HEK293 (cell line): ENCODE results near the gene MYL7.

Experiments
- CTCF ChIA-PET: fragments of 350-600 bp; formaldehyde crosslinking; extraction: SDS; loops from one replicate; lab custom pipeline; 2021; ENCODE audit warnings: antibody characterized with exemption; lab: Yijun Ruan, JAX
- POLR2A ChIA-PET: fragments of 300-600 bp; formaldehyde crosslinking; extraction: SDS; loops from one replicate; lab custom pipeline; 2020; ENCODE audit warnings: antibody characterized with exemption, inconsistent platforms; lab: Yijun Ruan, JAX
- H3K27ac ChIP-seq: fragments of 200-500 bp; sonication (Bioruptor generic); 2 replicates; pipeline ENCODE4 v1.5.1; 2014; ENCODE audit warnings: low read depth, low read length, control low read depth, inconsistent platforms; ENCODE audit errors: extremely low read depth
- H3K36me3 ChIP-seq, 2 experiments: fragments of 200-500 bp in 1 of 2; sonication (Bioruptor generic) in 1 of 2; 1 replicate in 1 of 2; 2 replicates in 1 of 2; pipeline ENCODE4 v1.5.1; 2014 to 2017; ENCODE audit warnings: inconsistent platforms in 2 of 2, low read length in 2 of 2; ENCODE audit not compliant: control insufficient read depth in 2 of 2, insufficient read depth in 1 of 2
- H3K4me1 ChIP-seq: fragments of 200-500 bp; sonication (Bioruptor generic); 2 replicates; pipeline ENCODE4 v1.5.1; 2014; ENCODE audit warnings: mild to moderate bottlenecking, low read length, inconsistent platforms; ENCODE audit not compliant: control insufficient read depth, insufficient read depth
- H3K4me3 ChIP-seq: 2 replicates; pipeline ENCODE4 v1.5.1; 2011; ENCODE audit warnings: low read depth, mild to moderate bottlenecking, control low read depth, low read length, moderate library complexity
- H3K9me3 ChIP-seq: fragments of 200-500 bp; sonication (Bioruptor generic); 2 replicates; pipeline ENCODE4 v1.5.1; 2014; ENCODE audit warnings: low read depth, low read length, inconsistent platforms; ENCODE audit not compliant: control insufficient read depth, insufficient read depth
- KLF8 ChIP-seq: fragments of 450-650 bp; formaldehyde crosslinking; IDR thresholded peaks from 2 replicates; pipeline ENCODE4 v1.5.1; 2016; ENCODE audit warnings: missing biosample characterization, missing genetic modification characterization
- KLF9 ChIP-seq: fragments of 450-650 bp; formaldehyde crosslinking; IDR thresholded peaks from 2 replicates; pipeline ENCODE4 v1.5.1; 2016; ENCODE audit warnings: missing biosample characterization, missing genetic modification characterization, low read depth
- PRDM6 ChIP-seq: fragments of 450-650 bp; formaldehyde crosslinking; IDR thresholded peaks from 2 replicates; pipeline ENCODE4 v1.5.1; 2017; ENCODE audit warnings: missing biosample characterization, missing genetic modification characterization
- SCRT2 ChIP-seq: fragments of 450-650 bp; formaldehyde crosslinking; IDR thresholded peaks from 2 replicates; pipeline ENCODE4 v1.5.1; 2016; ENCODE audit warnings: missing biosample characterization, missing genetic modification characterization
- TSHZ1 ChIP-seq: fragments of 450-650 bp; formaldehyde crosslinking; IDR thresholded peaks from 2 replicates; pipeline ENCODE4 v1.5.1; 2016; ENCODE audit warnings: missing biosample characterization, missing genetic modification characterization, borderline replicate concordance
- ZBTB48 ChIP-seq: fragments of 450-650 bp; formaldehyde crosslinking; IDR thresholded peaks from 2 replicates; pipeline ENCODE4 v1.5.1; 2016; ENCODE audit warnings: missing biosample characterization, missing genetic modification characterization
- ZNF121 ChIP-seq: fragments of 450-650 bp; formaldehyde crosslinking; IDR thresholded peaks from 2 replicates; pipeline ENCODE4 v1.5.1; 2016; ENCODE audit warnings: missing biosample characterization, missing genetic modification characterization
- ZNF16 ChIP-seq: fragments of 450-650 bp; formaldehyde crosslinking; IDR thresholded peaks from 2 replicates; pipeline ENCODE4 v1.5.1; 2016; ENCODE audit warnings: low read depth, missing biosample characterization, missing genetic modification characterization
- ZNF184 ChIP-seq: fragments of 450-650 bp; IDR thresholded peaks from 2 replicates; pipeline ENCODE4 v1.5.1; 2018; ENCODE audit warnings: missing biosample characterization, mild to moderate bottlenecking, missing genetic modification characterization
- ZNF266 ChIP-seq: fragments of 450-650 bp; formaldehyde crosslinking; IDR thresholded peaks from 2 replicates; pipeline ENCODE4 v1.5.1; 2016; ENCODE audit warnings: missing biosample characterization, missing genetic modification characterization, low read depth
- ZNF292 ChIP-seq: fragments of 450-650 bp; formaldehyde crosslinking; IDR thresholded peaks from 2 replicates; pipeline ENCODE4 v1.5.1; 2016; ENCODE audit warnings: low read depth, missing biosample characterization, missing genetic modification characterization, borderline replicate concordance
- ZNF311 ChIP-seq: fragments of 450-650 bp; formaldehyde crosslinking; IDR thresholded peaks from 2 replicates; pipeline ENCODE4 v1.5.1; 2017; ENCODE audit warnings: missing biosample characterization, missing genetic modification characterization, borderline replicate concordance
- ZNF391 ChIP-seq: fragments of 450-650 bp; formaldehyde crosslinking; IDR thresholded peaks from 2 replicates; pipeline ENCODE4 v1.5.1; 2016; ENCODE audit warnings: low read depth, missing biosample characterization, missing genetic modification characterization, borderline replicate concordance
- ZNF398 ChIP-seq: fragments of 450-650 bp; formaldehyde crosslinking; IDR thresholded peaks from 2 replicates; pipeline ENCODE4 v1.5.1; 2017; ENCODE audit warnings: missing biosample characterization, missing genetic modification characterization
- ZNF571 ChIP-seq: fragments of 450-650 bp; formaldehyde crosslinking; IDR thresholded peaks from 2 replicates; pipeline ENCODE4 v1.5.0; 2017; ENCODE audit warnings: missing biosample characterization, missing genetic modification characterization
- ZNF670 ChIP-seq: fragments of 450-650 bp; formaldehyde crosslinking; IDR thresholded peaks from 2 replicates; pipeline ENCODE4 v1.5.1; 2016; ENCODE audit warnings: missing biosample characterization, missing genetic modification characterization, low read depth
- ZNF776 ChIP-seq: fragments of 450-650 bp; formaldehyde crosslinking; IDR thresholded peaks from 2 replicates; pipeline ENCODE4 v1.5.0; 2017; ENCODE audit warnings: missing biosample characterization, missing genetic modification characterization, borderline replicate concordance

Gene MYL7

GRCh38 chr7:44184206-44184872 is 43.2 kb upstream of the MYL7 start (continued):
- TF ChIP-seq TSHZ1 (tag by site-specific recombination) (no peak), KLF9 (tag by site-specific recombination) (no peak), SCRT2 (peak; percentile 92), ZNF670 (no peak), ZNF184 (tag by site-specific recombination) (peak; percentile 27; the same call in 1 of the 2 replicates), ZBTB48 (tag by site-specific recombination) (0 out of 2 replicates have a peak, but pooled peaks have one; percentile 18), ZNF311 (tag by site-specific recombination) (no peak), ZNF776 (no peak), ZNF266 (tag by site-specific recombination) (peak; percentile 98), ZNF292 (tag by site-specific recombination) (no peak)

GRCh38 chr7:44183386-44183785 is 42.3 kb upstream of the MYL7 start:
- H3K36me3 ChIP-seq = no peaks in the 10 kb centered on the region
- H3K9me3 ChIP-seq = no peaks in the 10 kb centered on the region
- CTCF ChIA-PET = no interaction called here
- no peak for TF ChIP-seq ZNF571 (tag by site-specific recombination)
- no peak for TF ChIP-seq ZNF391 (tag by site-specific recombination)
- TF ChIP-seq ZNF16 (tag by site-specific recombination) = no peak
- TF ChIP-seq ZNF121 (tag by site-specific recombination) = no peak
- no peak for TF ChIP-seq PRDM6 (tag by site-specific recombination)
- TF ChIP-seq KLF8 (tag by site-specific recombination) = no peak
- TF ChIP-seq ZNF398 (tag by site-specific recombination) = no peak
- H3K4me1 ChIP-seq = 0 out of 2 replicates have a peak, but pooled peaks cover 2% of the 10 kb centered on the region
- POLR2A ChIA-PET = no interaction called here
- no peak overlapping the region for H3K4me3 ChIP-seq
- no peak overlapping the region for H3K27ac ChIP-seq
